Hepatocyte (in vitro differentiated cells): Measurements from ENCODE around the gene TOB1. TPM values are rescaled to one million over a fixed set of nuclear protein-coding genes. Genes with fewer than 3 reads are reported as not detected.

Source experiments
- DNase-seq: peaks from one replicate; pipeline ENCODE4 v3.0.0-alpha.2; 2016; ENCODE audit warnings: low spot score
- H2AFZ ChIP-seq: fragments of 200-600 bp; sonication (generic); 2 replicates; pipeline ENCODE4 v1.6.0; 2016; ENCODE audit warnings: antibody characterized with exemption, mild to moderate bottlenecking
- H3K27ac ChIP-seq: fragments of 200-600 bp; sonication (generic); 2 replicates; pipeline ENCODE4 v1.5.1; 2016; ENCODE audit warnings: mild to moderate bottlenecking
- H3K27me3 ChIP-seq: fragments of 200-600 bp; sonication (generic); 2 replicates; pipeline ENCODE4 v1.6.1; 2016
- H3K36me3 ChIP-seq: fragments of 200-600 bp; sonication (generic); replicated peaks from 2 replicates; pipeline ENCODE4 v1.5.1; 2016; ENCODE audit warnings: low read depth; ENCODE audit not compliant: insufficient read depth
- H3K4me1 ChIP-seq: fragments of 200-600 bp; sonication (generic); 2 replicates; pipeline ENCODE4 v1.5.1; 2016; ENCODE audit warnings: mild to moderate bottlenecking, moderate library complexity; ENCODE audit not compliant: insufficient read depth
- H3K4me2 ChIP-seq: fragments of 200-600 bp; sonication (generic); 2 replicates; pipeline ENCODE4 v1.6.0; 2016
- H3K4me3 ChIP-seq: fragments of 200-600 bp; sonication (generic); 2 replicates; pipeline ENCODE4 v1.5.1; 2016; ENCODE audit warnings: mild to moderate bottlenecking
- H3K79me2 ChIP-seq: fragments of 200-600 bp; sonication (generic); 2 replicates; pipeline ENCODE4 v1.6.0; 2017; ENCODE audit warnings: mild to moderate bottlenecking
- H3K9me2 ChIP-seq: fragments of 200-600 bp; sonication (generic); replicated peaks from 2 replicates; pipeline ENCODE4 v1.6.0; 2017; ENCODE audit warnings: mild to moderate bottlenecking; ENCODE audit not compliant: insufficient read depth
- H3K9me3 ChIP-seq: fragments of 200-600 bp; sonication (generic); 2 replicates; pipeline ENCODE4 v1.5.1; 2016; ENCODE audit warnings: low read depth, mild to moderate bottlenecking
- H4K20me1 ChIP-seq: fragments of 200-600 bp; sonication (generic); 2 replicates; pipeline ENCODE4 v1.6.0; 2016; ENCODE audit warnings: mild to moderate bottlenecking; ENCODE audit not compliant: insufficient read depth, poor library complexity, severe bottlenecking
- CTCF ChIP-seq: fragments of 200-600 bp; sonication (generic); IDR thresholded peaks from 2 replicates; pipeline ENCODE4 v1.5.1; 2016; ENCODE audit warnings: antibody characterized with exemption, mild to moderate bottlenecking; ENCODE audit not compliant: poor library complexity
- EZH2 ChIP-seq: fragments of 200-600 bp; sonication (generic); IDR thresholded peaks from 2 replicates; pipeline ENCODE4 v1.6.1; 2016; ENCODE audit warnings: antibody characterized with exemption, mild to moderate bottlenecking, borderline replicate concordance
- EZH2phosphoT487 ChIP-seq: fragments of 200-600 bp; sonication (generic); IDR thresholded peaks from one replicate; pipeline ENCODE4 v1.6.1; 2018; ENCODE audit warnings: antibody characterized with exemption, mild to moderate bottlenecking, low read depth, moderate library complexity; ENCODE audit not compliant: unreplicated experiment, severe bottlenecking
- polyA plus RNA-seq: library from polyadenylated mRNA; unstranded; fragments of >200 nt; fragmentation: Nextera tagmentation; extraction: Ambion mirVana; gene quantifications from 2 replicates; pipeline ENCODE4 v1.2.1, GENCODE V29; 2016
- total RNA-seq: library from RNA; depleted of rRNA; stranded (reverse); fragments of >200 nt; gene quantifications from 2 replicates; pipeline ENCODE4 v1.2.3, GENCODE V29; 2014

TOB1 gene
- total and polyA plus RNA-seq, 2 experiments from 2014 or later = 43.2 to 52.1 TPM

- Histone ChIP-seq H3K4me1 (peaks cover 4% of the 10 kb centered on the region), H3K9me2 (no peaks in the 10 kb centered on the region), H3K27ac (no peak overlapping the region), H3K9me3 (no peaks in the 10 kb centered on the region), H3K36me3 (no peaks in the 10 kb centered on the region), H3K4me2 (no peak overlapping the region), H2AFZ (no peak overlapping the region), H3K79me2 (no peaks in the 10 kb centered on the region), H4K20me1 (no peaks in the 10 kb centered on the region), H3K4me3 (no peak overlapping the region), H3K27me3 (no peaks in the 10 kb centered on the region)
- no peak for DNase-seq
- TF ChIP-seq CTCF (no peak), EZH2 (no peak), EZH2phosphoT487 (no peak)
Measured at GRCh38 chr17:50813583-50813982, 52.6 kb downstream of the TOB1 start.

Other genes with a start within 250 kb of the TOB1 start
- gene ABCC3, start 231.5 kb downstream of the TOB1 start, total RNA-seq = 12.6 and 18.1 TPM in 2 replicates
- gene ABCC3, start 231.5 kb downstream of the TOB1 start, polyA plus RNA-seq = 16.9 and 19.2 TPM in 2 replicates
- gene ANKRD40, start 158.4 kb downstream of the TOB1 start, total RNA-seq = 28.1 and 30.8 TPM in 2 replicates
- gene ANKRD40, start 158.4 kb downstream of the TOB1 start, polyA plus RNA-seq = 10.3 and 11.4 TPM in 2 replicates
- 56.4 and 56.9 TPM in 2 replicates for gene LUC7L3, start 146.8 kb downstream of the TOB1 start, total RNA-seq
- 156 and 256 TPM in 2 replicates for gene LUC7L3, start 146.8 kb downstream of the TOB1 start, polyA plus RNA-seq
- 3.3 and 4.2 TPM in 2 replicates for gene ANKRD40CL, start 98.8 kb downstream of the TOB1 start, total RNA-seq
- 2.8 and 3.9 TPM in 2 replicates for gene ANKRD40CL, start 98.8 kb downstream of the TOB1 start, polyA plus RNA-seq
- gene WFIKKN2, start 30.8 kb downstream of the TOB1 start, total RNA-seq = 0.36 and 0.50 TPM in 2 replicates
- 0.68 TPM in 1 of 2 replicates, not detected in the other for gene WFIKKN2, start 30.8 kb downstream of the TOB1 start, polyA plus RNA-seq